PC-3 (cell line): ENCODE data around the gene GABRD. TPM values are rescaled to one million over a fixed set of nuclear protein-coding genes. Genes with fewer than 3 reads are reported as not detected.

Experiments used
- ATAC-seq: fragments of 200-7000 bp; cut with Tn5 transposase; 2 replicates; pipeline ENCODE4 v1.9.1; 2020; ENCODE audit warnings: mild to moderate bottlenecking, moderate library complexity
- BruUV-seq: library from RNA; stranded (reverse); fragments of 400-500 nt; replicated peaks from 2 replicates; lab custom pipeline; 2021; lab: Mats Ljungman, UMichigan
- CTCF ChIA-PET: fragments of 300-600 bp; sonication (Branson Sonifier 250); formaldehyde crosslinking; loops from one replicate; lab custom pipeline; 2022; ENCODE audit warnings: antibody characterized with exemption; lab: Charles Lee
- POLR2A ChIA-PET: fragments of 300-600 bp; sonication (Branson Sonifier 250); formaldehyde crosslinking; loops from one replicate; lab custom pipeline; 2022; ENCODE audit warnings: antibody characterized with exemption; ENCODE audit not compliant: unreplicated experiment; lab: Charles Lee
- DNase-seq: peaks from one replicate; pipeline ENCODE4 v3.0.0-alpha.2; 2015
- H2AFZ ChIP-seq: fragments of 300-600 bp; sonication (generic); 2 replicates; pipeline ENCODE4 v1.6.0; 2016; ENCODE audit warnings: antibody characterized with exemption, low read length
- H3F3A ChIP-seq: fragments of 300-600 bp; sonication (generic); one replicate; pipeline ENCODE4 v1.6.0; 2017; ENCODE audit warnings: antibody characterized with exemption, low read length, control low read depth, mild to moderate bottlenecking; ENCODE audit not compliant: unreplicated experiment
- H3K27ac ChIP-seq: fragments of 300-600 bp; sonication (generic); 2 replicates; pipeline ENCODE4 v1.5.1; 2016; ENCODE audit warnings: mild to moderate bottlenecking, low read length
- H3K27me3 ChIP-seq: fragments of 300-600 bp; sonication (generic); 2 replicates; pipeline ENCODE4 v1.6.1; 2016; ENCODE audit warnings: low read length, mixed read lengths
- H3K36me3 ChIP-seq: fragments of 300-600 bp; sonication (generic); 2 replicates; pipeline ENCODE4 v1.6.1; 2016; ENCODE audit warnings: low read depth, mixed run types, low read length, mixed read lengths
- H3K4me1 ChIP-seq: fragments of 300-600 bp; sonication (generic); 2 replicates; pipeline ENCODE4 v1.5.1; 2016; ENCODE audit warnings: low read length; ENCODE audit not compliant: insufficient read depth
- H3K4me2 ChIP-seq: fragments of 300-600 bp; sonication (generic); 2 replicates; pipeline ENCODE4 v1.6.0; 2016; ENCODE audit warnings: low read length
- H3K4me3 ChIP-seq: fragments of 300-600 bp; sonication (generic); 2 replicates; pipeline ENCODE4 v1.5.1; 2016; ENCODE audit warnings: mild to moderate bottlenecking, low read length, mixed read lengths
- H3K79me2 ChIP-seq: fragments of 300-600 bp; sonication (generic); 2 replicates; pipeline ENCODE4 v1.6.1; 2017; ENCODE audit warnings: low read length, mixed read lengths
- H3K9ac ChIP-seq: fragments of 300-600 bp; sonication (generic); 2 replicates; pipeline ENCODE4 v1.6.0; 2016; ENCODE audit warnings: mild to moderate bottlenecking, low read length
- H3K9me2 ChIP-seq: fragments of 300-600 bp; sonication (generic); replicated peaks from 2 replicates; pipeline ENCODE4 v1.6.1; 2016; ENCODE audit warnings: mixed run types, low read length, mixed read lengths
- H3K9me3 ChIP-seq: fragments of 300-600 bp; sonication (generic); 2 replicates; pipeline ENCODE4 v1.6.1; 2016; ENCODE audit warnings: low read length, mixed read lengths
- H4K20me1 ChIP-seq: fragments of 300-600 bp; sonication (generic); 2 replicates; pipeline ENCODE4 v1.6.1; 2016; ENCODE audit warnings: low read length, mixed read lengths
- CTCF ChIP-seq: fragments of 300-600 bp; sonication (generic); conservative IDR thresholded peaks from 2 replicates; pipeline ENCODE4 v1.5.1; 2017; ENCODE audit warnings: antibody characterized with exemption, low read depth, mild to moderate bottlenecking, low read length
- EZH2 ChIP-seq: fragments of 300-600 bp; sonication (generic); IDR thresholded peaks from one replicate; pipeline ENCODE4 v1.6.1; 2017; ENCODE audit warnings: antibody characterized with exemption, mild to moderate bottlenecking, low read length; ENCODE audit not compliant: unreplicated experiment
- EZH2phosphoT487 ChIP-seq: fragments of 300-600 bp; sonication (generic); IDR thresholded peaks from 2 replicates; pipeline ENCODE4 v1.6.1; 2018; ENCODE audit warnings: mild to moderate bottlenecking, antibody characterized with exemption, low read length, borderline replicate concordance
- intact Hi-C: fragments of 100-400 bp; cut with micrococcal nuclease; formaldehyde crosslinking; loops from 2 replicates; pipeline ENCODE4 v1.9.0; 2023
- total RNA-seq: library from RNA; depleted of rRNA; stranded (reverse); fragments of >200 nt; gene quantifications from 2 replicates; pipeline ENCODE4 v1.2.3, GENCODE V29; 2014

GABRD gene
- total RNA-seq, 1 experiment from 2014 or later, result not detected

- H4K20me1 ChIP-seq, result no peaks in the 10 kb centered on the region
- DNase-seq (no peak), ATAC-seq (no peak)
- no peaks in the 10 kb centered on the region for H3K27me3 ChIP-seq
- H3K79me2 ChIP-seq, result no peaks in the 10 kb centered on the region
- 0 out of 2 replicates have a peak, but pooled peaks cover 7% of the 10 kb centered on the region for H3K9me3 ChIP-seq
- TF ChIP-seq EZH2phosphoT487 (no peak), CTCF (no peak), EZH2 (no peak)
- BruUV-seq, result no TSS peak
- peaks cover 36% of the 10 kb centered on the region for H3K36me3 ChIP-seq
- H2AFZ ChIP-seq, result no peak overlapping the region
- intact Hi-C loops, result no loop called here
- H3K4me1 ChIP-seq, result no peaks in the 10 kb centered on the region
- no peaks in the 10 kb centered on the region for H3F3A ChIP-seq
- ChIA-PET POLR2A (no interaction called here), CTCF (no interaction called here)
- no peaks in the 10 kb centered on the region for H3K9me2 ChIP-seq
- no peak overlapping the region for H3K9ac ChIP-seq
- H3K4me3 ChIP-seq, result no peak overlapping the region
- no peak overlapping the region for H3K4me2 ChIP-seq
- no peak overlapping the region for H3K27ac ChIP-seq
These were observed 41.4 kb downstream of the GABRD start for GRCh38 chr1:2060535-2060934.

- CTCF ChIA-PET, result no interaction called here
- BruUV-seq, result no TSS peak
- DNase-seq (no peak), ATAC-seq (no peak; the same call in 1 of the 2 replicates)
- H3K4me1 ChIP-seq, result no peaks in the 10 kb centered on the region
- no peaks in the 10 kb centered on the region for H3F3A ChIP-seq
- no peak overlapping the region for H3K4me2 ChIP-seq
- H3K9me2 ChIP-seq, result no peaks in the 10 kb centered on the region
- H3K36me3 ChIP-seq, result peaks cover 32% of the 10 kb centered on the region
- TF ChIP-seq CTCF (no peak), EZH2 (no peak), EZH2phosphoT487 (no peak)
- H3K4me3 ChIP-seq, result no peak overlapping the region
- intact Hi-C loops, result no loop called here
- H3K9ac ChIP-seq, result no peak overlapping the region
- no peak overlapping the region for H2AFZ ChIP-seq
- no peaks in the 10 kb centered on the region for H3K79me2 ChIP-seq
- H3K27ac ChIP-seq, result no peak overlapping the region
- H4K20me1 ChIP-seq, result no peaks in the 10 kb centered on the region
- POLR2A ChIA-PET, result no interaction called here
- H3K27me3 ChIP-seq, result no peaks in the 10 kb centered on the region
- H3K9me3 ChIP-seq, result 0 out of 2 replicates have a peak, but pooled peaks cover 7% of the 10 kb centered on the region
These were observed 42.1 kb downstream of the GABRD start for GRCh38 chr1:2061065-2061778.

GRCh38 chr1:2065699-2066098 is 46.6 kb downstream of the GABRD start:
- peaks cover 7% of the 10 kb centered on the region; the same call in 1 of the 2 replicates for H3K79me2 ChIP-seq
- no peaks in the 10 kb centered on the region for H3F3A ChIP-seq
- no peaks in the 10 kb centered on the region for H3K4me1 ChIP-seq
- no peaks in the 10 kb centered on the region for H4K20me1 ChIP-seq
- H3K4me2 ChIP-seq, result no peak overlapping the region
- TF ChIP-seq EZH2 (no peak), EZH2phosphoT487 (no peak), CTCF (no peak)
- H2AFZ ChIP-seq, result no peak overlapping the region
- CTCF ChIA-PET, result no interaction called here
- H3K4me3 ChIP-seq, result no peak overlapping the region
- 0 out of 2 replicates have a peak, but pooled peaks cover 7% of the 10 kb centered on the region for H3K9me3 ChIP-seq
- peaks cover 16% of the 10 kb centered on the region for H3K36me3 ChIP-seq
- no peak overlapping the region for H3K27ac ChIP-seq
- ATAC-seq, result no peak
- H3K9me2 ChIP-seq, result no peaks in the 10 kb centered on the region
- no peak for DNase-seq
- no peak overlapping the region for H3K9ac ChIP-seq
- intact Hi-C loops, result no loop called here
- POLR2A ChIA-PET, result no interaction called here
- no TSS peak for BruUV-seq
- no peaks in the 10 kb centered on the region for H3K27me3 ChIP-seq
